GM23338 (cell line): ENCODE data around the gene PDCD11. TPM values are rescaled to one million over a fixed set of nuclear protein-coding genes. Genes with fewer than 3 reads are reported as not detected.

Source experiments
- ATAC-seq: fragments of 200-7000 bp; cut with Tn5 transposase; 3 replicates; pipeline ENCODE4 v1.9.1; 2020
- DNase-seq: peaks from one replicate; pipeline ENCODE4 v3.0.0-alpha.2; 2015; ENCODE audit warnings: low spot score
- H2AFZ ChIP-seq: fragments of 200-600 bp; sonication (generic); 2 replicates; pipeline ENCODE4 v1.8.0; 2016; ENCODE audit warnings: antibody characterized with exemption, mild to moderate bottlenecking, moderate library complexity
- H3F3A ChIP-seq: fragments of 200-600 bp; sonication (generic); replicated peaks from 2 replicates; pipeline ENCODE4 v1.8.0; 2017; ENCODE audit warnings: antibody characterized with exemption, mixed run types, low read depth
- H3K27ac ChIP-seq: fragments of 200-600 bp; sonication (generic); 2 replicates; pipeline ENCODE4 v1.6.1; 2016; ENCODE audit warnings: low read depth
- H3K27me3 ChIP-seq: fragments of 200-600 bp; sonication (generic); 2 replicates; pipeline ENCODE4 v1.8.0; 2016; ENCODE audit warnings: mild to moderate bottlenecking, mixed run types, moderate library complexity; ENCODE audit not compliant: insufficient read depth
- H3K36me3 ChIP-seq: fragments of 200-600 bp; sonication (generic); 2 replicates; pipeline ENCODE4 v1.8.0; 2016; ENCODE audit warnings: mild to moderate bottlenecking; ENCODE audit not compliant: insufficient read depth
- H3K4me1 ChIP-seq: fragments of 200-600 bp; sonication (generic); 2 replicates; pipeline ENCODE4 v1.8.0; 2016; ENCODE audit warnings: mild to moderate bottlenecking, moderate library complexity; ENCODE audit not compliant: insufficient read depth
- H3K4me2 ChIP-seq: fragments of 200-600 bp; sonication (generic); 2 replicates; pipeline ENCODE4 v1.7.1; 2017; ENCODE audit warnings: mixed run types
- H3K4me3 ChIP-seq: fragments of 200-600 bp; sonication (generic); 2 replicates; pipeline ENCODE4 v1.6.1; 2016; ENCODE audit warnings: mixed run types
- H3K79me2 ChIP-seq: fragments of 200-600 bp; sonication (generic); replicated peaks from 2 replicates; pipeline ENCODE4 v1.8.0; 2017; ENCODE audit warnings: mild to moderate bottlenecking; ENCODE audit not compliant: insufficient read depth
- H3K9me2 ChIP-seq: fragments of 200-600 bp; sonication (generic); 2 replicates; pipeline ENCODE4 v1.8.0; 2017; ENCODE audit not compliant: insufficient read depth
- H4K20me1 ChIP-seq: fragments of 200-600 bp; sonication (generic); replicated peaks from 2 replicates; pipeline ENCODE4 v1.8.0; 2017; ENCODE audit warnings: mild to moderate bottlenecking; ENCODE audit not compliant: insufficient read depth
- H3K27ac Mint-ChIP-seq: 2 replicates; pipeline ENCODE4 v1.8.0; 2020; ENCODE audit warnings: inconsistent platforms, mild to moderate bottlenecking, moderate library complexity, mixed read lengths
- H3K27me3 Mint-ChIP-seq: 3 replicates; pipeline ENCODE4 v1.8.0; 2022; ENCODE audit warnings: low read depth, mild to moderate bottlenecking, moderate library complexity, mixed read lengths, inconsistent platforms; ENCODE audit not compliant: insufficient read depth, poor library complexity
- H3K36me3 Mint-ChIP-seq: 3 replicates; pipeline ENCODE4 v1.8.0; 2021; ENCODE audit warnings: low read depth, mild to moderate bottlenecking, inconsistent platforms, moderate library complexity, mixed read lengths
- H3K4me1 Mint-ChIP-seq: 3 replicates; pipeline ENCODE4 v1.8.0; 2020; ENCODE audit warnings: mild to moderate bottlenecking, inconsistent platforms, mixed read lengths
- H3K4me3 Mint-ChIP-seq: 3 replicates; pipeline ENCODE4 v1.8.0; 2021; ENCODE audit warnings: moderate library complexity, mild to moderate bottlenecking, inconsistent platforms, mixed read lengths
- H3K9me3 Mint-ChIP-seq: 3 replicates; pipeline ENCODE4 v1.8.0; 2020; ENCODE audit warnings: moderate library complexity, mild to moderate bottlenecking, inconsistent platforms, mixed read lengths
- CREB1 ChIP-seq: fragments of 250-450 bp; sonication (Bioruptor Pico); IDR thresholded peaks from 2 replicates; pipeline ENCODE4 v1.5.0; 2020; ENCODE audit warnings: low read depth, mild to moderate bottlenecking, moderate library complexity
- EZH2 ChIP-seq: fragments of 200-600 bp; sonication (generic); IDR thresholded peaks from one replicate; pipeline ENCODE4 v1.8.0; 2017; ENCODE audit warnings: antibody characterized with exemption, mild to moderate bottlenecking, low read depth; ENCODE audit not compliant: unreplicated experiment
- EZH2phosphoT487 ChIP-seq: fragments of 200-600 bp; sonication (generic); IDR thresholded peaks from one replicate; pipeline ENCODE4 v1.8.1; 2018; ENCODE audit warnings: antibody characterized with exemption; ENCODE audit not compliant: unreplicated experiment
- JUNB ChIP-seq: IDR thresholded peaks from one replicate; pipeline ENCODE4 v1.6.1; 2016; ENCODE audit warnings: antibody characterized with exemption; ENCODE audit not compliant: unreplicated experiment
- NANOG ChIP-seq: IDR thresholded peaks from 2 replicates; pipeline ENCODE4 v1.6.1; 2016; ENCODE audit warnings: antibody characterized with exemption, borderline replicate concordance
- POLR2AphosphoS5 ChIP-seq: IDR thresholded peaks from 2 replicates; pipeline ENCODE4 v1.6.1; 2016; ENCODE audit warnings: antibody characterized with exemption, low read depth
- STAT1 ChIP-seq: IDR thresholded peaks from one replicate; pipeline ENCODE4 v1.6.1; 2016; ENCODE audit warnings: antibody characterized with exemption; ENCODE audit not compliant: unreplicated experiment
- ZNF114 ChIP-seq: fragments of 250-450 bp; sonication (Bioruptor Pico); IDR thresholded peaks from 2 replicates; pipeline ENCODE4 v1.5.0; 2020; ENCODE audit warnings: mild to moderate bottlenecking, moderate library complexity
- ZNF331 ChIP-seq: fragments of 250-450 bp; sonication (Bioruptor Pico); IDR thresholded peaks from 2 replicates; pipeline ENCODE4 v1.5.0; 2020; ENCODE audit warnings: low read depth, mild to moderate bottlenecking, moderate library complexity
- polyA plus RNA-seq: library from polyadenylated mRNA; unstranded; fragments of >200 nt; fragmentation: Nextera tagmentation; extraction: Ambion mirVana; gene quantifications from 2 replicates; pipeline ENCODE4 v1.2.1, GENCODE V29; 2016
- total RNA-seq: library from RNA; depleted of rRNA; stranded (reverse); fragments of >200 nt; shearing (Covaris generic); gene quantifications from 2 replicates; pipeline ENCODE4 v1.2.3, GENCODE V29; 2014
- TF ChIP-seq, protein P1 (sequence below): IDR thresholded peaks from 2 replicates; pipeline ENCODE4 v1.6.1; 2016; ENCODE audit warnings: antibody characterized with exemption
- TF ChIP-seq, protein P2 (sequence below): IDR thresholded peaks from one replicate; pipeline ENCODE4 v1.6.1; 2018; ENCODE audit warnings: antibody characterized with exemption; ENCODE audit not compliant: unreplicated experiment

The PDCD11 gene
- total and polyA plus RNA-seq, 2 experiments from 2014 or later, result 82.1 to 87.8 TPM

DNA sequence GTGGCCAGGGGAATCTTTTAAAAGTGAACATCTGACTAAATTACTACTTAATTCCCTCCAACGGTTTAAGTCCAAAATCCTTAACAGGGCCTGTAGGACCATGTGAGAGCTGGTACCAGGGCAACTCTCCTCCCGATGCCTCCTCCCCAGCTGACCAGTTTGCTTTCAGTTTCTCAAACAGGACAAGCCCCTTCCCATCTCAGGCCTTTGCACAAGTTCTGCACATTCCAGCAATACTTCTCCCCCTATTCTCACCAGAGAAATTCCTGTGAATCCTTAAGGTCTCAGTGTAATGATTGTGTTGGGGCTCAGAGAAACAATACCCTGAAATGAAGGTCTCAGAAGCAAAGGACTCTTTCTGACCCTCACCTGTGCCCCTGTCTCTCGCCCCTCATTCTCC is 70.3 kb downstream of the PDCD11 start (continued):
- TF ChIP-seq POLR2AphosphoS5, result no peak
- no peak for TF ChIP-seq NANOG
- no peak for TF ChIP-seq JUNB
- no peak for TF ChIP-seq EZH2
- TF ChIP-seq, protein P1, sequence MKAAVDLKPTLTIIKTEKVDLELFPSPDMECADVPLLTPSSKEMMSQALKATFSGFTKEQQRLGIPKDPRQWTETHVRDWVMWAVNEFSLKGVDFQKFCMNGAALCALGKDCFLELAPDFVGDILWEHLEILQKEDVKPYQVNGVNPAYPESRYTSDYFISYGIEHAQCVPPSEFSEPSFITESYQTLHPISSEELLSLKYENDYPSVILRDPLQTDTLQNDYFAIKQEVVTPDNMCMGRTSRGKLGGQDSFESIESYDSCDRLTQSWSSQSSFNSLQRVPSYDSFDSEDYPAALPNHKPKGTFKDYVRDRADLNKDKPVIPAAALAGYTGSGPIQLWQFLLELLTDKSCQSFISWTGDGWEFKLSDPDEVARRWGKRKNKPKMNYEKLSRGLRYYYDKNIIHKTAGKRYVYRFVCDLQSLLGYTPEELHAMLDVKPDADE, result no peak

DNA sequence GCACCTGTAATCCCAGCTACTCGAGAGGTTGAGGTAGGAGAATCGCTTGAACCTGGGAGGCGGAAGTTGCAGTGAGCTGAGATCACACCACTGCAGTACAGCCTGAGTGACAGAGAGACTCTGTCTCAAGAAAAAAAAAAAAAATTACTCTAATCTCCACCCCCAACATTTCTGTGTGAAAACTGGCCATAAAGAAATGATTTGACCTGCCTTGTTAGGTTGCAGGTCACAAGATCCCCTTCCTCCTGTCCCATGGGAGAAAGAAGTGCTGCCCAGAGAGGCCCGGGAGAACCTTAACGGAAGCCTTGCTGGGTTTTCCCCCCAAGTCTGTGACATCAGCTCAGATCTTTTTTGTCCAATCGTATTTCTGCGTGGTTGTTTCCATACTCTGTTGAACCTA is 71.0 kb downstream of the PDCD11 start:
- Histone ChIP-seq H3K79me2 (no peaks in the 10 kb centered on the region), H3F3A (no peaks in the 10 kb centered on the region), H3K27ac (no peak overlapping the region), H3K4me1 (no peaks in the 10 kb centered on the region), H3K4me2 (no peak overlapping the region), H3K36me3 (no peaks in the 10 kb centered on the region), H3K4me3 (no peak overlapping the region), H2AFZ (no peak overlapping the region), H3K27me3 (no peaks in the 10 kb centered on the region), H3K9me2 (no peaks in the 10 kb centered on the region), H4K20me1 (no peaks in the 10 kb centered on the region)
- no peaks in the 10 kb centered on the region for H3K9me3 Mint-ChIP-seq
- TF ChIP-seq ZNF331 (CRISPR knock-in tag) (no peak), EZH2 (no peak), STAT1 (no peak), POLR2AphosphoS5 (no peak), NANOG (no peak), EZH2phosphoT487 (no peak)
- DNase-seq (no peak), ATAC-seq (no peak)
- no peaks in the 10 kb centered on the region for H3K36me3 Mint-ChIP-seq
- H3K27ac Mint-ChIP-seq, result no peak overlapping the region
- peaks cover 13% of the 10 kb centered on the region for H3K27me3 Mint-ChIP-seq
- no peak overlapping the region for H3K4me3 Mint-ChIP-seq
- peaks cover 19% of the 10 kb centered on the region for H3K4me1 Mint-ChIP-seq

DNA sequence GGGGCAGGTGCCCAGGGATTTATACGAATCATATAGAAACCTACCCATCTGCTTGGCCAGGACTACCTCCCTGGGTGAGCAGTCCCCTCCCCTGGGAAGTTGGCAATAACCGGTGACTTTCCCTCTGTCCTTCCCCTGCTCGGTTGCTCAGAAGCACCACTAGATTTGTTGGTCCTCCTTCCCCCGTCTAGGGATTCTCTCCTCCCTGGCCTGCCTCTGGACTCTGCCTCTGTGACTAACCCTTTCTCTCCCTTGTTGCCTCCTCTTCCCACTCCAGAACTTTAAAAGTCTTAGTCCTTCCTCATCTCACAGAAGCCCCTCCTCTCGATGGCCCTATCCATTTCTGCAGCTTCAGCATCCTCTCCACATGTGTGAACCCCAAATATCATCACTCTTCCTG is 72.8 kb downstream of the PDCD11 start:
- Histone ChIP-seq H3K4me3 (no peak overlapping the region), H3K4me1 (no peaks in the 10 kb centered on the region), H3K36me3 (no peaks in the 10 kb centered on the region), H2AFZ (no peak overlapping the region), H3K9me2 (no peaks in the 10 kb centered on the region), H4K20me1 (no peaks in the 10 kb centered on the region), H3K4me2 (no peak overlapping the region), H3K27ac (no peak overlapping the region), H3F3A (no peaks in the 10 kb centered on the region), H3K79me2 (no peaks in the 10 kb centered on the region), H3K27me3 (no peaks in the 10 kb centered on the region)
- H3K4me1 Mint-ChIP-seq, result peaks cover 19% of the 10 kb centered on the region
- H3K36me3 Mint-ChIP-seq, result no peaks in the 10 kb centered on the region
- no peaks in the 10 kb centered on the region for H3K9me3 Mint-ChIP-seq
- ATAC-seq (no peak), DNase-seq (no peak)
- H3K27ac Mint-ChIP-seq, result no peak overlapping the region
- peaks cover 13% of the 10 kb centered on the region for H3K27me3 Mint-ChIP-seq
- no peak overlapping the region; the same call in 2 of the 3 replicates for H3K4me3 Mint-ChIP-seq
- TF ChIP-seq, protein P2, sequence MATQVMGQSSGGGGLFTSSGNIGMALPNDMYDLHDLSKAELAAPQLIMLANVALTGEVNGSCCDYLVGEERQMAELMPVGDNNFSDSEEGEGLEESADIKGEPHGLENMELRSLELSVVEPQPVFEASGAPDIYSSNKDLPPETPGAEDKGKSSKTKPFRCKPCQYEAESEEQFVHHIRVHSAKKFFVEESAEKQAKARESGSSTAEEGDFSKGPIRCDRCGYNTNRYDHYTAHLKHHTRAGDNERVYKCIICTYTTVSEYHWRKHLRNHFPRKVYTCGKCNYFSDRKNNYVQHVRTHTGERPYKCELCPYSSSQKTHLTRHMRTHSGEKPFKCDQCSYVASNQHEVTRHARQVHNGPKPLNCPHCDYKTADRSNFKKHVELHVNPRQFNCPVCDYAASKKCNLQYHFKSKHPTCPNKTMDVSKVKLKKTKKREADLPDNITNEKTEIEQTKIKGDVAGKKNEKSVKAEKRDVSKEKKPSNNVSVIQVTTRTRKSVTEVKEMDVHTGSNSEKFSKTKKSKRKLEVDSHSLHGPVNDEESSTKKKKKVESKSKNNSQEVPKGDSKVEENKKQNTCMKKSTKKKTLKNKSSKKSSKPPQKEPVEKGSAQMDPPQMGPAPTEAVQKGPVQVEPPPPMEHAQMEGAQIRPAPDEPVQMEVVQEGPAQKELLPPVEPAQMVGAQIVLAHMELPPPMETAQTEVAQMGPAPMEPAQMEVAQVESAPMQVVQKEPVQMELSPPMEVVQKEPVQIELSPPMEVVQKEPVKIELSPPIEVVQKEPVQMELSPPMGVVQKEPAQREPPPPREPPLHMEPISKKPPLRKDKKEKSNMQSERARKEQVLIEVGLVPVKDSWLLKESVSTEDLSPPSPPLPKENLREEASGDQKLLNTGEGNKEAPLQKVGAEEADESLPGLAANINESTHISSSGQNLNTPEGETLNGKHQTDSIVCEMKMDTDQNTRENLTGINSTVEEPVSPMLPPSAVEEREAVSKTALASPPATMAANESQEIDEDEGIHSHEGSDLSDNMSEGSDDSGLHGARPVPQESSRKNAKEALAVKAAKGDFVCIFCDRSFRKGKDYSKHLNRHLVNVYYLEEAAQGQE, result no peak
- no peak for TF ChIP-seq NANOG
- no peak for TF ChIP-seq STAT1
- no peak for TF ChIP-seq ZNF114 (CRISPR knock-in tag)
- TF ChIP-seq, protein P1, result no peak
- no peak for TF ChIP-seq CREB1
